HG03139 (cell line): ENCODE measurements around the gene GLIS2.

Source experiments
- ATAC-seq: cut with Tn5 transposase; IDR thresholded peaks from one replicate; pipeline ENCODE4 v1.9.1; 2021; ENCODE audit not compliant: unreplicated experiment

The GLIS2 gene

DNA sequence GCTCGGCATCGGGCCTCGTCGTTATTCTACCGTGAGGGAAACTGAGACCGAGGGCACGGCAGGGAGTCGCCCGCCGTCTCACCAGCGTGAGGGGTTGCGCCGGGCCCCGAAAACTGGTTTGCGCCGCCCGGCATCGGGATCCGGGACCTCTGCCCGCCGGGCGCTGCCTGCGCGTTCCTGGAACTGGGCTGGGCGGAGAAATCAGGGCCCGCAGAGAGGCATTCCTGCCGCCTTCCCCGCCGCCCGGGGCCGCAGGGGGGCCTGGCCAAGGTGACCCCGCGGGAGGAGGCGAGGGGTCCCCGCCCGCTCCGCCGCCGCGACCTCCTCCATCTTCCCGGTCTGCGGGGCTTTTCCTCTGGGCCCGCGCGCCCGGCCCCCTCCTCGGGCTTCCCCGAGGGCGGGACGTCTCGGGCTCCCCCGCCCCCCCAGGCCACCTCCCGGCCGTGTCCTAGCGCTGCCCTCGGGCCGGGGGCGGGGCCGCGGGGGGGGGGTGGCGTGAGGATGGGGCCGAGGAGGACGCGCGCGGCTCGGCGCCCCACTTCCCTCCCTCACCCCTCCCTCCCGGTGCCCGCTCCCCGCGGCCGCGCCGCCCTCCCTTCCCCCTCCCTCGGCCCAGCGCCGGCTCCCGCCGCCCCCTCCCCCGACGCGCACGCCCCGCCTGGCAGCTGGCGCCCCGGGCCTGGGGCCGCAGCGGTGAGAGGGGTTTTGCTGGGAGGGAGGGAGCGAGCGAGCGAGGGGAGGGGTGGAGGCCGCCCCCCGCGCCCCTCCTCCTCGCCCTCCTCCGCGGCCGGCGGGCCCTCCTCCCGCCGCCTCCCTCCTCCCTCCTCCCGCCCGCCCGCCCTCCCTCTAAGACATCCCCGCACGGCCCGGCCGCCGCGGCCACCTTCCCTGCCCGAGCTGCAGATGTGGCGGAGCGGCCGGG lies at the start of gene GLIS2:
Gene GLIS2 (plus strand): TSS at position 882 of the 922 bp plus-strand sequence. CDS start 16,214 bp downstream, outside the sequence.
- ATAC-seq = no peak

DNA sequence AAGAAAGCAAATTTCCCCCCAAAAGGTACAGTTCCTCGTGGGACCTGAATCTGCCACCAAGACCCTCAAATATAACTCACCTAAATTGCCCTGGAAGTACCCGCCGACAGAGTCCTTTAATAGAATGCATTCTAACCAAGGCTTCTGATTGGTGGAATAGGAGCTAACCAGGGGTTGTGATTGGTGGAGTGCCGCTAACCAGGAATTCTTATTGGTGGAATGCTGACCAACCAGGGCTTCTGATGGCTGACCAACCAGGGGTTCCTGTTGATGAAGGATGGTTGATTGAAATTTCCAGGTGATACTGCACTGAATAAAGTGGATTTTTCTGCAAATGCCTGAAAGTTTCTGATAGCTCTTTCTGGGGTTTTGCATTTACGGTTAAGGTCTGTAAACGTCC lies 49.5 kb upstream of the GLIS2 start:
- no peak for ATAC-seq

DNA sequence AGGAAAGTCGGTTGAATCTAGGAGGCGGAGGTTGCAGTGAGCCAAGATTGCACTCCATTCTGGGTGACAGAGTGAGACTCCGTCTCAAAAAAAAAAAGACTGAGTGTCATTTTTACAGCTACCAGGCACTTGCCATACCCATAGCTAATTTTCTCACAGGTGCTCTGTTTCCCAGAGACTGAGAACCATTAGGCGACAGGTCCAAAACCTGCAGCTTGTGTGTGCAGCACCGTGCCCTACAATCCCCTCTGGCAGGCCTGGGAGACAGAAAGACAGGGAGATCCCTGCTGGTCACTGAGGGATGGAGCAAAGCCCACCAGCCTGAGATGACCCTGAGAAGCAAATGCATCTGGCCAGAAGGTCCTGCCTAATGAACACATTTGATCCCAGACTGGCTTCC lies 45.8 kb upstream of the GLIS2 start:
- ATAC-seq = no peak

DNA sequence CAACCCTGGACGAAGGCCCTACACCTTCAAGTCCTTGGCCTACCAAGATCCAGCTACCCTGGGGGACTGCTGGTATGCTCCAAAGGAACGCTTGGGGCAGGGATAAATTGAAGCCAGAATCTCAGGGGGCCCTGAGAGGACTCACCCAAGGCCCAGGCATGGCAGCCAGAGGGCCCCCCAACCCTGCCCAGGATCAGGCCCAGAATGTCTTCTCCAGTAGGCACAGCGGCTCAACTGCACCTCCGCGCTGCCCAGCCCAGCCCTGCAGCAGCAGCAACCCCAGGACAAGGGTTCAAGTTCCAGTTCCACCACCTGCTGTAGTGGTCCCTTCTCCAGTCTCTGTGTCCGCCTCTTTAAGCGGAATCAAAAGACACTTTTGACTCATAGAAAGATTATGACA lies 45.3 kb upstream of the GLIS2 start:
- ATAC-seq = no peak

DNA sequence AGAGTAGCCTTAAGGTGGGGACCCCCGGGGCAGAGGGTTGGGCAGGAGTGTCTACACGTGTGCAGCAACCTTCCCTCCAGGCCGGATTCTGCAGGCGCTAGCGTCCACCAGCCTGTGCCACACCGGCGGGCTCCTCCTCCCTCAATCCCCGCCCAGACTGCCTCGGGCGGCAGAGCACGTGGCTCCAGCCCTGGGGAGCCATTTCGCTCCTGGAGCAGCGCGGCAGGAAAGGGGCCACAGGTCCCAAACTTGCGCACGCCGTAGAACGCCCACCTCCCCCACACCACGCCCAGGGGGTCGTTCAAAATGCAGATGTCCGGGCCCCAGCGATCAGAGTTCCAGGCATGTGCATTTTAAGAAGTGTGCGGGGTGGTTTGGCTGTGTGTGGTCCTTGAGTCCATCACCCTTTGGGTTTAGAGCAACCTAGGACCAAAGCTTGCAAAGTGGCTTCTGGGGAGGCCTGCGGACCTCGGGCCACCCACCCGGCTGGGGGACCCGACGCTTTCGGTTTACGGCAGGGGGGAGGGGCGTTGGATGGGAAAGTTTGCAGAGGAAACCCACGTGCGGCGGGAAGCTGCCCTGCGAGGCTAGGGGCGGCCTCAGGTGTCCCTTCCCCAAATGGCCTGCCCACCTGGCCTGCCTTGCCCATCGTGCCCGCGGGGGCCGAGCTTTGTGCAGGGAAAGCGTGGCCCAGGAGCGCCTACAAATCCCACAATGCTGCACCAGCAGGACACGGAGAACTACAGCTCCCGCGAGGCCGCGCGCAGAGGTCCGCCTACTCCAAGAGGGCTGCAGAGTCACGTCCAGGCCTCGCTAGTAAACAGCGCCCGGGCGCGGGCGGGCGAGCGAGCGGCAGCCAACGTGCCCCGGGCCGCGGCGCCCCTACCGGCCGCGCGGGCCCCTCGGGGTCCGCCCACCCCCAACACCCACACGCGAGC lies 44.4 kb upstream of the GLIS2 start:
- peak; percentile 48 for ATAC-seq

DNA sequence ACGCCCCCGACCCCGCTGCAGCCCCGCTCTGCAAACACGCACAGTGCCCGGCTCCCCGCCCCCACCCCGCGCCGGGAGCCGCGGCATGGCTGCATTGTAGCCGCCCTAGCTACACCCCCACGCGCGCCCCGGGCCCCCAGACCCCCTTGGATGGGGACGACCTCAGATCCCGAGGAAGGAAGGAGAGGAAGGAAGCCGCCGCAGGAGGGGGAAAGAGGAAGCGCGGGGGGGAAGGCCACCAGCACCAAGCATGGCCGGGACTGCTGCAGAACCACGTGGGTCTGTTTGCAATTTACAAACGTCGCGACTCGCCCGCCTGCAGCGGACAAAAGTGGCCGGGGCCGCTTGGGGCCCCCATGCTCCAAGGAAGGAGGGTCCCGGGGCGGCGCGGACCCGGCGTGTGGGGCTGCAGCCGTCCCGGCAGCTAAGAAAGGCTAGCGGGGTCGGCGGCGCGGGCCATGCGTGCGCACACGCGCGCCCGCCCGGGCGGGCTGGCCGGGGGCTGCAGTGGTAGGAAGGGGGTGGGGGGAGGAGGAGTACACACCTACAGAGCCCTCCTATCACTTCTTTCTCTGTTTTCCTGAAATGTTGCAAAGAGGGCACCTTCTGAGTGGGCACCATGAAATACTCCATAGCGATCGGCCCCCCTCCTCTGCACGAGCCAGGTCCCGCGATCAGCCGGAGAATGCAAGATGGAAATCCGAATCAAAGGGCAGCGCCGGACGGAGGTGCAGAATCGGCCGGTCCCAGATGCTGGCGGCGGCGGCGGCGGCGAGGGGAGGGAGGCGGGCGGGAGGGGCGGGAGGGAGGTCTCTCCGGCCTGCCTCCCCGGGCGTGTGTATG lies 43.5 kb upstream of the GLIS2 start:
- no peak for ATAC-seq

DNA sequence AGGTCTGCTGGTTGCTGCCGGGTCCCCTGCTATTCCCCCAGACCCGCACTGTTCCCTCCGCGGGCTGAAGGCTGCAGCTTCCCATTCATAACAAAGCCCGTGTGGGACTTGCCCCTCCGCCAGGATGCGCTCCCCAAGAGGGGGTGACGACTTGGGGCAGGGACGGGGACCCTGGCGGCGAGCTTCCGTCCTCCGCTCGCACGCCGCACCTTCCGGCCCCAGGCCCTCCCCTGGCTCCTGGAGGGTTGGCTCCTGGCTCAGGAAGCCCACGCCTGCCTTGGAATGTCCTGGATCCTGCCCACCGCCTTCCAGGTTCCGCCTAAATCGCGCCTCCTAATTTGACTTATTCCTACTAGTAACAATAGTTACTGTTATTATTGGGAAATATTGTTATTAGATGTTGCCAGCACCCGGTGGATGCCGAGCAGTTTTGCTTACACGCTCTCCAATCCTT lies 42.0 kb upstream of the GLIS2 start:
- no peak for ATAC-seq

DNA sequence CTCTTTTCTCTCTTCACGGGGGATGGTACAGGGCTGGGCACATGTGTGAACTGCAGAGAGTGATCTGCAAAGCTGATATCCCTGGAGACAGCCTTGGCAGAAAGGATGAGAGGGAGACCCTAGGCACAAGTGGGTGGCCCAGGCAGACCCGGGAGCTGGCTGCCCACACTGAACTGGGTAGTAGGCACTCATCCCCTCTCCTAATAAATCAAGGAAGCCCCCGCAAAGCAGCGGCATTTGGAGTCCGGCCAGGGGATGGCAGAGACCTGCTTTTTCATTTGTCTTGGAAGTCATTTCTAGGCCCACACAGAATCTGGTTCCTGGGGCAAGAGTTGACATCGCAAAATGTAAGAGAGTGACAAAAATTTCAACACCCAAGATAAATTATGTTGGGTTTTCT lies 40.0 kb upstream of the GLIS2 start:
- ATAC-seq = no peak

DNA sequence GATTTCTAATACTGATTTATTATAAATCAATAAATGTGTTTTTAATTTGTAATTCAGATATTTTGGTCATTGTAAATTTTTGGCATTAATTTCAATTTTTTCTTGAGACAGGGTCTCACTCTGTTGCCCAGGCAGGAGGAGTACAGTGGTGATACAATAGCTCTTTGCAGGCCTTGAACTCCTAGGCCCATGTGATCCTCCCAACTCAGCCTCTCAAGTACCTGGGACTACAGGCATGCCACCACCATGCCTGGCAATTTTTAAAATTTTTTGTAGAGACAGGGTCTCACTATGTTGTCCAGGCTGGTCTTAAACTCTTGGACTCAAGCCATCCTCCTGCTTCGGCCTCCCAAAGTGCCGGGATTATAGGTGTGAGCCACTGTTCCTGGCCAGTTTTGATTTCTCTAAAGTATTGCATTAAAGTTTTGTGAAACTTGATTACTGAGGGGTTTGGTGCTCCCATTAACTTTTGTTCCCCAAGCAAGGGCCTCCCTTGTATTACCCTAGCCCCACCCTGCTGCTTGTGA lies 37.8 kb upstream of the GLIS2 start:
- ATAC-seq = no peak

DNA sequence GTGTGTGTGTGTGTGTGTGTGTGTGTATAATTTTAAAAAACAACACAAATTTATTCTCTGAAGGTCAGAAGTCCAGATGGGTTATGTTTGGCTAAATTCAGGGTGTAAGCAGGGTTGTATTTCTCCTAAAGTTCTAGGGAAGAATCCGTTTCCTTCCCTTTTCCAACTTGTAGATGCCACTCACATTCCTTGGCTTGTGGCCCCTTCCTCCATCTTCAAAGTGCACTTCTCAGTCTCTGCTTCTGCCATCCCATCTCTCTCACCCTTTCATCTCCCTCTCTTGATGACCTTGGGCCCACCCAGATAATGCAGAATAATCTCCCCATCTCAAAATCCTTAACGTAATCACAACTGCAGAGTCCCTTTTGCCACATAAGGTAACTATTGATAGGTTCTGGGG lies 35.2 kb upstream of the GLIS2 start:
- no peak for ATAC-seq

DNA sequence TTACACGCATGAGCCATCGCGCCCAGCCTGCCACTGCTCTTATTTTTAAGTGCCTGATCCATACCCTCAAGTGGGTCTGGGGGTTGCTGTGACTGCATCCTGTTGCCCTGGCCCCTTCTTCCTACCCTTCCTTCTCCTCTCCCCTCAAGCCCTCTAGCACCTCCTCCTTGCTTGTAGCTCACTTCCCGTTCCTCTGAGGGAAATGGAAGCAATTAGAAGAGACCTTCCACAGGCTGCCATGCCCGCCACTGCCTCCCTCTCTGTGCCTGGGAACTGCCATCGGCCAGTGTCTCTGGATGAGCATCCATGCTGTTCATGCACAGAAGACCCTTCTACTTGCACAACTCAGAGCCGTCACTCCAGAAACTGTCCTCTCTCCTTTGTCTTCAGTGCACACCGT lies 32.4 kb upstream of the GLIS2 start:
- no peak for ATAC-seq

DNA sequence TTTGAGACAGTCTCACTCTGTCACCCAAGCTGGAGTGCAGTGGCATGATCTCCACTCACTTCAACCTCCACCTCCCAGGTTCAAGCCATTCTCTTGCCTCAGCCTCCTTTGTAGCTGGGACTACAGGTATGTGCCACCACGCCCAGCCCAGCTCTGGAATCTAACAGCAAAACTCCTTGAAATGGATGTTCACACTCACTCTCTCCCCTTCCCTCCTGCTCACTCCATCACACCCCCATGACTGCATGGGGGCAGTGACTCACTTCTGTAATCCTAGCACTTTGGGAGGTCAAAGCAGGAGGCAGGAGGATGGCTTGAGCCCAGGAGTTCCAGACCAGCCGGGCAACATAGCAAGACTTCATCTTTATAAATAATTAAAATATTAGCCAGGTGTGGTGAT lies 31.9 kb upstream of the GLIS2 start:
- no peak for ATAC-seq

DNA sequence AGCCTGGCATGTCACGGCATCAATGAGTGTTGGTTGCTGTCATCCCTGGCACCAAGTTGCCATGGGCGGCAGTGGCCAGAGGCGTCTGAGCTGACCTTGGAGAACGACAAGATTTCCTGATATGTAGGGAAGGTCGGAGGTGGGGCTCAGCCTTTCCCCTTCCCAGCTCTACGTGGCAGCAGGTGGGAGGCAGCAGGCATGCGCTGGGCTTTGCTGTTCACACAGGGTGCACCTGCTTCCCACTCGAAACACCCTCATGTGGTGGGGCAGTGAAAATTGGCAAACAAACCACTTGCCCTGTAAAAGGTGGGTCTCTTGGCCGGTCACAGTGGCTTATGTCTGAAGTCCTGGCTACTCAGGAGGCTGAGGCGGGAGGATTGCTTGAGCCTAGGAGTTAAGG lies 30.7 kb upstream of the GLIS2 start:
- no peak for ATAC-seq

DNA sequence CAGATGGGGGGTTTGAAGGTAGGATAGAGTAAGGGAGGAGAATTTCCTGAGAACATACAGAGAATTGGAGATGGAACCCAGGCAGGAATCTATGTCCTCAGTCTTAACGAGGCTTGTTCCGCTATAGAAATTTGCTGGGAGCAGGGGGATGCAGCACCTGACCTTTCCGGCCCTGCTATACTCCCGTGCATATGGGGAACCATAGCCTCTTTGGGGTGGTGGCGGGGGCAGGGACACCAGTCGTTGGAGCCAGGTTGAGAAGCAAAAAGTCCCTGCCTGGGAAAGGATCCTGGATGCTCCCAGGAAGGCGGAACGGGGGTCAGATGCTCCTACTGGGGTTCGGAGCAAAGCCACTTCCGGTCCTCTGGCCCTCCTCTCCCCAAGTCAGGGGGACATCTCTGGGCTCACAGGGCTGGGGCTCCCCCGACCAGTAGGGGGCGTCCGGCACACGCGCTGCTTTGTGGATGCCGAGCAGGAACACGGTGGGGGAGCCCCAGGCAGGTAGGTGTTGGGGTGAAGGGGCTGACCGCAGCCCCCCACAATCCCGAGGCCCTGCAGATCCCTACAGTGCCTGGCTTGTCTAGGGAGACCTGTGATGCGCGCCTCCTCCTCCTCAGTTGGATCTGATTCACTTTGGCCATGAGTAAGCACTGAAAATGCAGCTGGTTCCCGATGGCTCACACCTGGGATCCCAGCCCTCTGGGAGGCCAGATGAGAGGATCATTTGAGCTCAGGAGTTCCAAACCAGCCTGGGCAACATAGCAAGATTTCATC lies 27.5 kb upstream of the GLIS2 start:
- ATAC-seq = no peak

DNA sequence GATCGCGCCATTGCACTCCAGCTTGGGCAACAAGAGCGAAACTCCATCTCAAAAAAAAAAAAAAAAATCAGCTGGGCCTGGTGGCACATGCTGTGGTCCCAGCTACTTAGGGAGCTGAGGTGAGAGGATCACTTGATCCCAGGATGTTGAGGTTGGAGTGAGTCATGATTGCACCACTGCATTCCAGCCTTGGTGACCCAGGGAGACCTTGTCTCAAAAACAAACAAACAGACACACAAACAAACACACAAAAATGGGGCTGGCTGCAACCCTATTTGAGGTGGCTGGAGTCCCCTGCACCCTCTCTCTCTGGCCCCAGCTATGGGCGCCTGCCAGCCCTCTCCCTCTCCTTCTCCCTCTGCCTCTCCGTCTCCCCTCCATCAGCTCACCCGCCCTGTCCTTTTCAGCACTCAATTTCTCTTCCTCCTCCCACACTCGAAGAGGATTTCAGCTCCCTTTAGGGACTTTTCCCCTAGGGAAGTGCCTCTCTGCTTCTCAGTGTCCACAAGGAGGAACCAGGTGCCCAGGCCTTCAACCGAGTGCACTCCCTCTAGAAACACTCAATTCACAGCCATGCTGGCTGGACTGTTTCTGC lies 25.5 kb upstream of the GLIS2 start:
- ATAC-seq = no peak

DNA sequence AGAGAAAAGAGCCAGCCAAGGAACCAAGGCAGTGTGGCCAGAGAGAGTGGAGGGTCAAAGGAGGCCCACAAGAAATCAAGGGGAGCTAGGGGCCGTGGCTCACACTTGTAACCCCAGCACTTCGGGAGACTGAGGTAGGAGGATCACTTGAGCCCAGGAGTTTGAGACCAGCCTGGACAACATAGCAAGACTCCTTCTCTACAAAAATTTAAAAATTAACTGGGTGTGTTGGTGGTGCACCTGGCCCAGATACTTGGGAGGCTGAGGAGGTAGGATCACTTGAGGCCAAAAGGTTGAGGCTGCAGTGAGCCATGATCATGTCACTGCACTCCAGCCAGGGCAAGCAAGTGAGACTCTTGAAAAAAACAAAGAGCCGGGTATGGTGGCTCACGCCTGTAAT lies 24.2 kb upstream of the GLIS2 start:
- no peak for ATAC-seq

DNA sequence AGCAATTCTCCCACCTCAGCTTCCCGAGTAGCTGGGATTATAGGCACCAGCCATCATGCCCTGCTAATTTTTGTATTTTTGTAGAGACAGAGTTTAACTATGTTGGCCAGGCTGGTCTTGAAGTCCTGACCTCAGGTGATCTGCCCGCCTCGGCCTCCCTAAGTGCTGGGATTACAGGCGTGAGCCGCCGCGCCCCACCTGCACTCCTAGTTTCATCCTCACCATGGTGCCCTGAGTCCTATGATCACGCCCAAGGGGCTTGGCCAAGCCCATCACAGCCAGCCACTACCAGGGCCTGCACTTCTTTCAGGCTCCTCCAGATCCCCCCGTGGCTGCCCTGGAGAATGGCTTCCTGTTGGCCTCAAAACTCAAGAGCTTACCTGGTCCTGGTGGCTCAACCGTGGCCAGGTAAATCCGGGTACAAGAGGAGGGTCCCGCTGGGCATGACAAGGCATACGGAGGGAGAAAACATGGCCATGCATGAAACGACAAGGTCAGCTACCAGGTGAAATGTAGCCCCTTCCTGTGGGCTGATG lies 22.6 kb upstream of the GLIS2 start:
- no peak for ATAC-seq

DNA sequence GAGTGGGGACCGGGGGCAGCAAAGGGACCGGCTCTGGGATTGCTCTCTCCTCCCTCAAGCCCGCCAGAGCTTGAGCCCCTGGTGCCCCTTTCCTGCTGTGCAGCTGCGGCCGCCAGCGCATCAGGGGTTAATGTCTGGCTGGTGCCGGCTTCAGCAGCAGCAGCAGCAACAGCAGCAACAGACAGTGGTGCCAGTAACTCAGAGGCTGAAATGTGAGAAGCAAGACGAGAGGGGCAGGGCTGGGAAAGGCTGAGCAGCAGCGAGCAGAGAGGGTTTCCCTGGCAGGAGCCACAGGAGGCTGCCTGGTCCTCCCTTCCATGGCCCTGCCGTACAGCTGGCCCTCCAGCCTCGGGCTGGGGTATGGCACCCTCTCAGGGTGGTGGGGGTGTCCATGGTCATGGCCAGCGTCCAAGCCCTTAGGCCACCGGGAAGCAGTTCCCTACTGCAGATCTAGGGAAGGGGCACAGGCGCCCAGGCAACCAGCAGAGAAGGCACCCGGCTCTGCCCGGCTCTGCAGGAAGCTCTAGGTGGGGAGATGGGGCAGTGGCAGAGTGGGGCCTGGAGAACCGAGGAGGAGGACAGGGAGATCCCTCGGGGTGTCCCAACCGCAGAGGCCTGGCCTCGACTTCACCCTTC lies 21.9 kb upstream of the GLIS2 start:
- ATAC-seq = no peak

DNA sequence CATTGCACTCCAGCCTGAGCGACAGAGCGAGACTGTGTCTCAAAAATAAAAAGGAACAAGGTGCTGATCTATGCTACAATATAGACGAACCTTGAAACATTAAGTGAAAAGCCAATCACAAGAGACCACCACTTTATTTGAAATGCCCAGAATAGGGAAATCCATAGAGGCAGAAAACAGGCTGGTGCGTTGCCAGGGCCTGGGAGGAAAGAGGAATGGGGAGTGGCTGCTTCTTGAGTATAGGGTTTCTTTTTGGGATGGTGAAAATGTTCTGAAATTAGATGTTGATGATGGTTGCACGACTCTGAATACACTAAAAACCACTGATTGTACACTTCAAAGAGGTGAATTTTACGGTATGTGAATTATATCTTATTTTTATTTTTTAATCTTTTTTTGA lies 20.3 kb upstream of the GLIS2 start:
- ATAC-seq = no peak
